Right hindlimb (tissue), 1 donor: ENCODE data around the gene RFX4.
A peak's percentile ranks its signal among the peaks of the same experiment; 100 is the strongest.

ENCODE experiments used
- DNase-seq: peaks from one replicate; pipeline ENCODE4 v3.0.0-alpha.2; 2018

The RFX4 gene

DNA sequence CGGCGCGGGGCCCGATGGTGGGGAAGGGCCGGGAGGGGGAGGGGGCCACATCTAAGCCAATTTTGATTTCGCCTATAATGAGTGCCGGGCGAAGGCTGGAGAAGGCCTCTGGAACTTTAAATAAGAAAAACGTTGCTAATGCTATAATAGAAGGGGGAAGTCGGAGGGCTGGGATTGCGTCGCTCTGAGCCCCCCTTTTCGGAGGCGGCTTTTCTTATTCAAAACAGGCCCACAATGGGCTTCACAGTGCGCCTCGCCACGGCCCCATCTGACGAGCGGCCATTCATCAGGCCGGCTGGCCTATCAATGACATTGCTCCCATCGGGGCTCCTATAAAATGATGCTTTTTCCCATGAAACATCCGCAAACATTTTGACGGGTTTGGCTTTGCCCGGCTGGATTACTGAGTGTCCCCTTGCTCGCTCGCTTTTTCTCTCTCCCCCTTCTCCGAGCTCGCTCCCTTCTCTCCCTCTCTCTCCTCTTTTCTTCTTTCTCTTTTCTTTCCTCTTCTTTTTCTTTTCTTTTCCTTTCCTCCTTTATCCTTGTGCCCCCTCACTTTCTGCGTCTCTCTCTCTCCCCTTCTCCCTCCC, at the start of gene RFX4:
Gene RFX4 (plus strand): TSS at position 364 of the 590 bp plus-strand sequence. CDS start 317 bp downstream, outside the sequence.
- DNase-seq = peak; percentile 18

DNA sequence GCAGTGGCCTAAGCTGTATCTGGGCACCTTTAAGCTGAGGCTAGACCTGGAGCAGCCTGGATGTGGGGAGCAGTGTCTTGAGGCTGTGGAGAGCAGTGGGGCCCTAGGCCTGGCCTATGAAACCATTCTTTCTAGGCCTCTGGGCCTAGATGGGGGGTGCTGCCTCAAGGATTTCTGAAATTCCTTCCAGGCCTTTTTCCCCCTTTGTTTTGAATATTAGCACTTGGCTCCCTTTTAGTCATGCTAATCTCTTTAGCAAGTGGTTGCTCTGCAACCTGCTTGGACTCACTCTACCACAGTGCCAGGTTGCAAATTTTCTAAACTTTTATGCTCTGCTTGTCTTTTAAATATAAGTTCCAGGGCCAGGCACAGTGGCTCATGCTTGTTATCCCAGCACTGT, 41.6 kb upstream of the RFX4 start:
- no peak for DNase-seq

GRCh38 chr12:106551410-106551809, 31.4 kb upstream of the RFX4 start:
- DNase-seq = no peak

GRCh38 chr12:106552228-106552627, 30.6 kb upstream of the RFX4 start:
- no peak for DNase-seq

DNA sequence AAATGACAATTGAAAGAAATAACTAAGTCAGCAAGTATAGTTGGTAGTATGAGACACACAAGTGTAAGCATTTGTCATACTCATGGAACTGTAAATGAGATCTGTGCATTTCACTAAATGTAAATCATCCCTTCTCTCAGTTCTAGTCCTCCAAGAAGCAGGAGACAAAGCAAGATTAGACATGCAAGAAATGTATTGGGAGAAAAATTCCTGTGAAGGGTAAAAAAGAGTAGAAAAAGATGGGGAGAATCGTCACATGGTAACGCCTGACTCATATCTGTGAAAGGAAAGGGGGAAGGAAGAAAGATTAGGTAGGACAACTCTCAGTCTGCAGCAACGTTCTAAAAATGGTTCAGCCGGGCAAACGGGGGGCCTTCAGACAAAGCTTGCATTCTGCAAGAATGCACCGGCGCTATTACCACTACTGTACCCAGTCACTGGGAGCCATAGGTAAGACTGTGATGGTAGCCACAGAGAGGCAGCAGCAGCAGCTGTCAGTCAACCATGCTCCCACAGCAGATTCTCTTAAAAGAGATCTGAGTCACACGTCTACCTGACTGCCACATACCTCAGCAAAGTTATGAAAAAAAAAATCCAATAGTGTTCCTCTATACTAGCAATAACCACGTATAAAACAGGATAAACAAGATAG, 18.0 kb upstream of the RFX4 start:
- no peak for DNase-seq

GRCh38 chr12:106566771-106567170, 16.0 kb upstream of the RFX4 start:
- no peak for DNase-seq

DNA sequence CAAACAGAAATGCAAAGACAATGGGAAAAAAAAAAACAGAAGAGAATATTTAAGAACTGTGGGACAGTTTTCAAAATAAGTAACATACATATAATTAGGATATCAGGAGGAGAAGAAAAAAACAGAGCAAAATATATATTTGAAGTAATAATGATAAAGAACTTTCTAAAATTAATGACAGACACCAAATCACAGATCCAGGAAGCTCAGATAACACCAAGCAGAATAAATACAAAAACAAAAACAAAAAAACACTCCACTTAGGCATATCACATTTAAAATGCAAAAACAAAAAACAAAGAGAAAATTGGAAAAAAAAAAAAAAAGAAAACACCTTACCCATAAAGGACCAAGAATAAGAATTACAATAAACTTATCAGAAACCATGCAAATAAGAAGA, 9.6 kb upstream of the RFX4 start:
- no peak for DNase-seq

- no peak for DNase-seq
Observed at GRCh38 chr12:106576848-106577247, 6.0 kb upstream of the RFX4 start.

- no peak for DNase-seq
Observed at GRCh38 chr12:106580671-106581508, 1.9 kb upstream of the RFX4 start.

- peak; percentile 54 for DNase-seq
Observed at GRCh38 chr12:106581543-106582248, 1.1 kb upstream of the RFX4 start.

GRCh38 chr12:106582249-106582591, 584 bp upstream of the RFX4 start:
- DNase-seq = no peak

DNA sequence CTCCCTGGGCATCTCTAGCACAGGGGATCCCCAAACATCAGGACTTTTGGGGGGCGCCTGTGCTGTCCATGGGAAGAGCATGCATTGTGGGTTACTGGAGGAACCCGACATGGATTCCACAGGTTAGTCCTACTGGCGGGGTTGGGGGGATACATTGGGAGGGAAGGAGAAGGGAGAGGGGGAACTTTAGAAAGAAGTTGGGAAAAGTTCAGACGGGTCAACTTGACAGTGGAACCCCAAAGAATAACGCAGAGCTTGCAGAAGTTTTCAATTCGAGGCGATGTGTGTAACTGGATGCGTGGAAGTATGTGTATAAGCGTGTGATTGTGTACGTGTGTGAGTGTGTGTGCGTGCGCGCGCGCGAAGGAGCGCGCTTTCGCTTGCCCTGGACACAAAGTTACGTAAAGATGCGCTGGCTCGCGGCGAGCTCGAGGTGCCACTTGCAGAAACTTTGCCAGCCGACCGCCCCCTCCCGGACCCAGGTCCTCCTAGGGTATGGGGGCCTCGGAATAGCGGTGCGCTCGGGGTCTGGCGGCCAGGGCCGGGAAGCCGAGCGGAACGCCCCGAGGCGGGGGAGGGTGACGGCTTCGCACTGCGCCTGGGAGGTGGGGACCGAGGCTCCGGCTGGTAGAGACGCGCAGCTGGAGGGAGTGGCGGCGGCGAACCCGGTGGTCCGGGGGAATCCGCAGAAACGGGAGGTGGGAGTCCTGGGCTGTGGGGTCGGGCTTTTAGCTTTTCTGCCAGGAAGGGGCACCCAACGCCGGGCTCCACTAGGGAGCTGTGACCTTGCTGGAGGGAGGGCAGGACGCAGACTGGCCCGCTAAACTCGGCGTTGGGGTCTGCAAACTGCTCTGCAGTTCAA, 669 bp downstream of the RFX4 start:
- DNase-seq = peak; percentile 33

- no peak for DNase-seq
Observed at GRCh38 chr12:106584104-106585064, 1.6 kb downstream of the RFX4 start.

GRCh38 chr12:106585105-106585520, 2.3 kb downstream of the RFX4 start:
- DNase-seq = no peak

DNA sequence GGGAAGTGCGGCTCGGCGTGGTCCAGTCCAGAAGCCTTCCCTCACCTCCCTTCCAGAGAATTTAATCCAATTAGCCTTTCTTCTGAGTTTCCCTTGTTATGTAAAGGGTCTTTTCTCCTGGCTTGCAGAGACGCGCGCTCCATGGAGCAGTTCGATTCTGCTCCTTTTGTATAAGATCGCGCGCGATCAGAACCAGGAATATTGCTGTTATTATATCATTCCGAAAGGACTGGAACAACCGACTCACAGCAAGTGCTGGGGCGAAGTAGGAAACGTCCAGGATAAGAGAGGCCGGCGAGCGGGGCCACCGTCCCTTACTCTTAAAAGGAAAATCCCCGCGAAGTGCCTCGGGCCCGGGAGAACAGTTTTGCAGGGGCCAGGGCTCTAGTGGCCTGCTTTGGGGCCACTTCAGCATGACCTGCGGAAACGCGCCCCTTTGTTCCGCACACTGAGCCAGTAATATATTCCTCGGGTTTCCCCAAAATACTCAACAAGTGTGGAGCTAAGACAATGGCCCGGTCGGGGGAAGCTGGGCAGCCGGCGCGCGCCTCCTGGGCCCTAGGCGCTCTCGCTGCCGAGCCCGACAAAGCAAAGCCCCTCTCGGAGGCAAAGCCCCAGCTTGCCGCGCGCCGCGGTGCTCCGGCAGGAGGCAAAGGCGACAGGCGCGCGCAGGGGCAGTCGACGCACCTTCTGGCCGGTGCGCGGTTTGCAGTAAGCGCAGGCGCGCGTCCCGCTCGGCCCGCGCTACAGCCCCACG, 2.9 kb downstream of the RFX4 start:
- peak; percentile 32 for DNase-seq

- peak; percentile 20 for DNase-seq
Observed at GRCh38 chr12:106586278-106586802, 3.5 kb downstream of the RFX4 start.

- DNase-seq = peak; percentile 58
Observed at GRCh38 chr12:106586803-106587684, 4.2 kb downstream of the RFX4 start.

DNA sequence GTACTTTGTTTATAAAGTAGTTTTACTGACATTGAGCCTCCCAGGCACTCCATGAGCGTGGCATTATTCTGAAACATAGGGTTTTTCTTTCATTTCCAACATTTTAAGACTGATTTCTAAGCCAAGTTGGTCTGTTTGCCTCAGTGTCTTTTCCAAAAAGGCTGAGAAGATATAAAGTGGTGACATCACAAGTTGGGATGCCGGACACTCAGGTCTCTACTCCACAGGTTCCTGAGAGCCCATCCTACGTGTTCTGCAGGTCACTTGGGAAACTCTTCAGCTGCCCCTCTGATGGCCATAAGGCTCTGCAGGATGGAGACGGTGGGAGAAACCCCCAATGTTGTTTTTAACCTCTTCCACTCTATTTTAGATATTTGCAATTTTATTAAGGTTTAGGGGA, 6.0 kb downstream of the RFX4 start:
- no peak for DNase-seq

DNA sequence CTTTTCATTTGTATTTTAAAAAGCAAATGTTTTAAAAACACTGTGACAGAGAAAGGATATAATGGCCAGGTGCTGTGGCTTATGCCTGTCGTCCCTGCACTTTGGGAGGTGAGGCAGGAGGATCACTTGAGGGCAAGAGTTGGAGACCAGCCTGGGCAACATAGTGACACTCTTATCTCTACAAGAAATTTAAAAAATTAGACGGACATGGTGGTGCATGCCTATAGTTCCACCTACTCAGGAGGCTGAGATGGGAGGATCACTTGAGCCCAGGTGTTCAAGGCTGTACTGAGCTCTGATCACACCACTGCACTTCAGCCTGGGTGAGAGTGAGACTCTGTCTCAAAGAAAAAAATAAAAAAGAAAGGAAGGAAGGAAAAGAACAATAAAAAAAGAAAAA, 7.8 kb downstream of the RFX4 start:
- DNase-seq = no peak
